COLO829 (cell line): Measurements from ENCODE around the gene SHISAL2A.

Experiments used
- DNase-seq: peaks from one replicate; pipeline ENCODE4 v3.0.0; 2012; ENCODE audit warnings: low spot score

Gene SHISAL2A

DNA sequence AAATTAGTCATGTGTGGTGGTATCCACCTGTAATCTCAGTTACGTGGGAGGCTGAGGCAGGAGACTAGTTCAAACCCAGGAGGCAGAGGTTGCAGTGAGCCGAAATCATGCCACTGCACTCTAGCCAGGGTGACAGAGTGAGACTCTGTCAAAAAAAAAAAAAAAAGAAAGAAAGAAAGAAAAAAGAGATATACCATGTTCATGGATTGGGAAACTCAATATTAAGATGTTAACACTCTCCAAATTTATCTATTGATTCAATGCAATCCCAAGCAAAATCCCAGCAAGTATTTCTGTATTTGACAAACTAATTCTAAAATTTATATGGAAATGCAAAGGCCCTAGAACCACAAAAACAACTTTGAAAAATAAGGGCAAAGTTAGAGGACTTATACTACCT is 11.0 kb upstream of the SHISAL2A start:
- DNase-seq, result no peak

DNA sequence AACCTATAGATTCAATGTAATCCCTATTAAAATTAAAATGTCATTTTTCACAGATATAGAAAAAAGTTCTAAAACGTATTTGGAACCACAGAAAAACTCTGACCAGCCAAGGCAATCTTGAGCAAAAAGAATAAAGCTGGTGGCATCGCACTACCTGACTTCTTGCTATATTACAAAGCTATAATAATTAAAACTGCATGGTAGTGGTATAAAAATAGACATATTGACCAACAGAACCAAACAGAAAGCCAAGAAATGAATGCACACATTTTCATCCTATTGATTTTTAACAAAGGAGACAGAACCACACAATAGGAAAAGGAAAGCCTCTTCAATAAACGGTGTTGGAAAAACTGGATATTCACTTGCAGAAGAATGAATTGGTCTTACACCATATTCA is 9.2 kb upstream of the SHISAL2A start:
- no peak for DNase-seq

DNA sequence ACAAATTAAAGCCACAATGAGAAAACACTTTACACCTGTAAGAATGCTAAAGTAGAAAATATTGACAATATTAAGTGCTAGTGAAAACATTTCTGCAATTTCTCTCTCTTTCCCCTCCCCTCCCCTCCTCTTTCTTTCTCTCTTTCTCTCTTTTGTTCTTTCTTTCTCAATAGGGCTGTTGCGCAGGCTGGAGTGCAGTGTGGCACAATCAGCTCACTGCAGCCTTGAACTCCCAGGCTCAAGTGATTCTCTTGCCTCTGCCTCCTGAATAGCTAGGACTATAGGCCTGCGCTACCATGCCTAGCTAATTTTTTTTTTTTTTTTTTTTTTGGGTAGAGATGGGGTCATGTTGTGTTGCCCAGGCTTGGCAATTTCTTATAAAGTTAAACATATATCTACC is 5.9 kb upstream of the SHISAL2A start:
- DNase-seq, result no peak

DNA sequence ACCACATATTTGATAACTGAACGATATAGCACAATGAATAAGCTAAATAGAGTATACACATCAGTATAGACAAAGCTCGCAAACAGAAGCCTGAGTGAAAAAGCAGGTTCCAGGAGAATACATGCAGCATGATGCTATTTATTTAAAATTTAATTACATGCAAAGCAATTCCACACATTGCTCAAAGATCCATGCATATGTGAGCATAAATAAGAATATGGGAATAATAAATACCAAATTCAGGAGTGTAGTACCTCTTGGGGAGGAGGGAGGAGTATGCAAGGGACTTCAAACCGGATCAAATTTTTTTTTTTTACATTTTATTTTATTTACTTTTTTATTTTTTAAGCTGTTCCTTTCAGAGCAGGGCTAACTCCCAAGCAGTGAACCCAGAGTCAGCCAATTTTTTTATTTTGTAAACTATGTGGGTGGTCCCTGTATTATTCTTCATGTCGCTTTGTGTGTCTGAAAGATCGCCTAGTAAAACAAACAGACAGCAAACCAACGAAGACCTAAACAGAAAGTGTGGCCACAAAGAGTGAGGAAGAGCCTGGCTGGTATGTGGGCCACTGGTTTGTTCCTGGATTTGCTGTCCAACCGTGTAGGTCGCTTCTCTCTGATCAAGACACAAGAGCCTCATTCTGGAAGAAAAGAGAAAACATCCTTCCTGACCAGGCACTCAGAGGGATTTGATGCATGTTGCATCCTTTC is 4.2 kb upstream of the SHISAL2A start:
- DNase-seq, result no peak

DNA sequence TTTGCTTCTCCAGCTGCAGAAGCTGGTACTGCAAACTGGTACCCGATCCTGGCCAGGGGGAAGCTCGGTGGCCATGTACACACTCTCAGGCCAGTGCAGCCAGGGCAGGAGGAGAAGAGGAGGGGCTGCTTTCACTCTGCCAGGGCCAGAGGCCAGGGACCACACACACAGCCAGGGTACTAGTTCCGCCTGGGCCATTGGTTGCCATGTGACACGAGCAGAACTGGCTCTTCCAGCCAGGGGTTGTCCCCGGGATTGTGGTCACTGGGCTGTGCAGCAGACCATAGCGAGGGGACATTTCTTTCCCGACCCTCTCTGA is 3.7 kb upstream of the SHISAL2A start:
- no peak for DNase-seq

DNA sequence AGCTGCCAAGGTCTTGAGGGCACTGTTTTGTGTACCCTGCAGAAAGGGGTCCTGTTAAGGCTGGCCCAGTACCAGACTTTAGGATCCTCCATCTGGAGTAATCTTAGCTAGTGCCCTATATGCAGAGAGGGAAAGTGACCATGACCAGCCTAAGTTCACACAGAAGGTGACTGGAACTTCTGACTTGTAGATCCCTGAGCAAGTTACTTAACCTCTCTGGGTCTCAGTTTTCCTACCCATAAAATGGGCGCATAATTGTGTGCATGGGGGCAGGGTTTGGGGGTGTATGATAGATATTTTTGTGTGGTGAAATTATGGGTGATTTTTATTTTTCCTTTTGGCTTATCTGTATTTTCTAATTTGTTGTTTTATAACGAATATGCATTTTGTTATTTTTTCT is 3.3 kb upstream of the SHISAL2A start:
- no peak for DNase-seq

DNA sequence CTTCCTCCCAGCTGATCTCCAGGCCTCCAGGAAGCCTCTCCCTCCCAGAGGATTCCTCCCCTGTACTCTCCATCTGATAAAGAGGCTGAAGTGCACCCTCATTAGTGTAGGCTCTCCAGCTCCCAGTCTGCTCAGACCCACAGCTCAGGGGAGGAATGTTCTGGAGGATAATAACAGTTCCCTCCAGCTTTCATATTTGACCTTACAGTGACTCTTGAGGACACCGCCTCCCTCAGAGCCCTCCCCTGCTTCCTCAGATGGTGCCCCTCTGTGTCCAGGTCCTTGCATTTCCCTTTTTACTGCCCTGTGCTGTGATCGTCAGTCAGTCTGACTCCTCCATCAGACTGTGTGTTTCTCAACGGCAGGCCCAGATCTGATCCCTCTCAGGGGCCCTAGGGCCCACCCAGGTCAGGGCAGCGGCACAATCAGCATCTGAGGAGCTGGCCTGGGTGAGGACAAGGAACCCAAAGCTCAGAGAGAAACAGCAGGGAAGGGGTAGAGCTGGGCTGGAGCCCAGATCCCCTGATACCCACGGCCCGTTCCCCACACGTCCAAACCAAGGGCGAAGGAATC is 1.1 kb upstream of the SHISAL2A start:
- DNase-seq, result no peak

DNA sequence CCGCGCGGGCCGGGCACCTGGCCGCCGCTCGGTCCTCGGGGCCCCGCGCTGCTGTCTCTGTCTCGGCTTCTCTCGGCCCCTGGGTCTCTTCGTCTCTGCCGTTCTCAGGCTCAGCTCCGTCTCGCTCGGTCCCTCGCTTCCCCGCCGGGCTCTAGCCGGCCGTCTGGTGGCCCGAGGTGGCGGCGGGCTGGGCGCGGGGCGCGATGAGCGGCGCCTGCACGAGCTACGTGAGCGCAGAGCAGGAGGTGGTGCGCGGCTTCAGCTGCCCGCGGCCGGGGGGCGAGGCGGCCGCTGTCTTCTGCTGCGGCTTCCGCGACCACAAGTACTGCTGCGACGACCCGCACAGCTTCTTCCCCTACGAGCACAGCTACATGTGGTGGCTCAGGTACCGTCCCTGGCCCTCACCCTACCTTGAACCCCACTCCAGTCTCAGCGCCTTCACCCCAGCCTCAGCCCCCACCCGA is 355 bp downstream of the SHISAL2A start:
- no peak for DNase-seq

DNA sequence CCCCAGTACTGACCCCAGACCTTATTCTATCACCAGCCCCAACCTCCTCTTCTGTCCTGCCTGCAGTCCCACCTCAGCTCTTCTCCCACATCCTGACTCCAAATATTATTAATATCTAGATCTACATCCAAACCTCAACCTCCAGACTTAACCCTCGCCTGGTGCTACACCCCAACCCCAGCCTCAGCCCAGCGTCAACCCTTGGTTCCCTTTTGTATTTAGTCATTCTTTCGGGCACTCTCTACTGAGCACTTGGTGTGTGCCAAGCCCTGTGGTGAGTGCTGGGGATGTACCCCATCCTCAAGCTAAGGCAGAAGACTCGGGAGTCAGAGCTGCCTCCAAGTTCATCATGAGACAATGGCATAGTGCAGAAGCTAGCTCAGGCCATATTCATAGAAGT is 1.1 kb downstream of the SHISAL2A start:
- no peak for DNase-seq

DNA sequence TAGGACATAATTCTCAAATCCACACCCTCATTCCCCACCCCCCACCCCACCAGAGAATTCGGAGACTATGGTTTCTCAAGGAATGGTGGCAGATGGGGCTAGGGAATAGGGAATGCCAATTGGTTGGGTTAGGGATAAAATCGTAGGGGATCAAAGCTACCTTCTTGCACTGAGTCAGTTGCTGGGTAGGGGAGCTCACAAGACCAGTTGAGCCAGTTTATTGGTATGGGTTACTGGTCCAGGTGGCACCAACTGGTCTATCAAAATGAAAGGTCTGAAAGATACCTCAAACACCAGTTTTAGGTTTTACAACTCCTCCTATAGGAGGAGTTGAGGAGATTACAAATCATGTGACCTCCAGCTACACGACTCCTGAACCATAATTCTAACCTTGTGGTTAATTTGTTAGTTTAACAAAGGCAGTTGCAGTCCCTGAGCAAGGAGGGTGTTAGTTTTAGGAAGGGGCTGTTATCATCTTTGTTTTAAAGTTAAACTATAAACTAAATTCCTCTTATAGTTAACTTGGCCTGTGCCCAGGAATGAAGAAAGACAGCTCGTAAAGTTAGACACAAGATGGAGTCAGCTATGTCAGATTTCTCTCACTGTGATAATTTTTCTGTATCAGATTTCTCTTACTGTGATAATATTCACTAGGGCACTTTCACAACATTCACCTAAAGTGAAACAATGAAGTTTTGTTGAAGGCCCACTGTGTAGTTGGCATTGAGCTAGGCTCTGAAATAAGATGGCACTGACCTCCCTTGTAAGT is 2.5 kb downstream of the SHISAL2A start:
- no peak for DNase-seq

DNA sequence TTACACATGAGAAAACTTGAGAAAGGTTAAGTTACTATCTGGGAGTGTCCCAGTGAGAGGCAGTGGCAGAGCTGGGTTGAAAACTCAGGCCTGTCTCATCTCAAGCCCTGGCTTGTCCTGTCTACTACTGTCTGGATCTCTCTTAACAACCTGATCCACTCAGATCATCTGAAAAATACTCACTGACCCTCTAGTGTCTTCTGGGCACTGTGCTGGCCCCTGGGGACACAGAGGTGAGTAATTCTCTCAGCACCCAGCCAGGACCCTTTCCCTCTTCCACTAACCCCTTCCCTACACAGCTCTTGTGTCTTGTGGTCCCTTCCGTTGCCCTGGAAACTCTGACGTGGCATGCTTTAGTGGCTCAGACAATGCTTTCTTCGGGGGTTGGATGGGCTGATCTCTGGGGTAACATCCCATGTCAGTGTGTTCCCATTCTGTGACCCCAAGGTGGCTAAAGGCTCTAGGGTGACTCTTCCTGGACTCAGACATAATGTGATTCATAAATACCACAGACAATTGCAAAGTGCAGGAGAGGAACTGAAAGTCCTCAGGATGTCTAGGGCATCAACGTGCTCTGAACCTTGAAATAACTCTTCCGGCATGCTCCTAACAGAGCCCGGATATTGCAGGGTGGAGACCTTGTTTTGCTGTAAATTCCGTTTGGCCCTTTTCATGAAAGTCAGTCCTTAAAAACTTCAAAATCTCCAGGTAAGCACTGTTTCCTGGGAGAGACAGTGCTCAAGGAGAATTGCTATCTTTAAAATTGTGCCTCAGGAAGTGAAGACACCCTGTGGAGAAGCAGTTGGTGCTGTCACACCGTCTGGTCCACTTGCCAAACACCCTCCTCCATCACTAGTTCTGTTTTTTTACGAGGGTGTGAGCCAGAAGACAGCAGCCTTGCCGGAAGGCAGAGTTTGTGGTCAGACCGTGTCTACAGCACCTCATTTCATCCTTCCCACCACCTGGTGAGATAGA is 4.0 kb downstream of the SHISAL2A start:
- no peak for DNase-seq

DNA sequence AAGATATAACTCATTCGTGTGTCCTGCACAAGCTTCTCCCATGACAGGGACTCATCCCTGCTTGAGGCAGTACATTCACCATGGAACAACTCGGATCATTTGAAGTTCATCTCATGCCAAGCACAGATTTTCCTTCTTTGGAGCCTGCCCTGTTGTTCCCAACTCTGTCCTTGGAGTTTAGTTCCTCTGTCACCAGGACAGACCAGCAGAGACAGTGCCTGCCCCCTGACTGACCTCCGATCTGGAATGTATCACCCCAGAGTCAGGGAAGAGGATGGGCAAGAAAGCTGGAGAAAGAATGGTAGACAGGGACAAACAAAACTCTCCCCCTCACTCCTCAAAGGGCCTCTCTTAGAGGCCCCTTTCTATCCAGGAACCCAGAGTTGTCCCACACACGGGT is 5.0 kb downstream of the SHISAL2A start:
- DNase-seq, result no peak

DNA sequence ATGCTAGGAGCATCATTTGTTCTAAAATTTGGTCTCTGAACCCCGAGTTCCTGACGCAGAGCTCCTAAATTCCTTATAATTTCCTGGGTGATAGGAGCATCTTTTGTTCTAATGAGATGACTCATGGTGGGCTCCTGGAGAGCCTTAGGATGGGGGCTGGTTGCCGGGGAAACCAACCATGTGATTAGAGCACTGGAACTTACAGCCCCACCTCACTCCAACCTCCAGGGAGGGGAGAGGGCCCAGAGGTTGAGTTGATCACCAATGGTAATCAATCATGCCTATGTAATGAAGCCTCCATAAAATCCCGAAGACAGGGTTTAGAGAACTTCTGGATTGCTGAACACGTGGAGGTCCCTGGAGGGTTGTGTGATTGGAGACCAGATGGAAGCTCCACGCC is 7.7 kb downstream of the SHISAL2A start:
- DNase-seq, result no peak

DNA sequence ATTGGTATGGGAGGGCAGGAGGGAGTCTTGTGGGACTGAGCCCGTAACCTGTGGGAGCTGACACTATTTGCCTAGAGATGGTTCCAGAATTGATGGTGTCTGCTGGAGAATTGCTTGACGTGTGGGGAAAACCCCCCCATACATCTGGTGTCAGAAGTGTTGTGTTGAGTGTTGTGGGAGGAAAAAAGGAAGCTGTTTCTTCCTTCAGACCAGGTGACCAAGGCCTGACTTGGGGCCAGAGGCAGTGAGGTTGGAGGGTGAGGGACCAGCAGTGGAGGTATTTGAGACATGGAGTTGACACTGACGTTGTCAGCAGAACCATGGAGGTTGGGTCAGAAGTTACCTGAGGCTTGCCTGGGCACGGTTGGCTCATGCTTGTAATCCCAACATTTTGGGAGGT is 8.3 kb downstream of the SHISAL2A start:
- no peak for DNase-seq

DNA sequence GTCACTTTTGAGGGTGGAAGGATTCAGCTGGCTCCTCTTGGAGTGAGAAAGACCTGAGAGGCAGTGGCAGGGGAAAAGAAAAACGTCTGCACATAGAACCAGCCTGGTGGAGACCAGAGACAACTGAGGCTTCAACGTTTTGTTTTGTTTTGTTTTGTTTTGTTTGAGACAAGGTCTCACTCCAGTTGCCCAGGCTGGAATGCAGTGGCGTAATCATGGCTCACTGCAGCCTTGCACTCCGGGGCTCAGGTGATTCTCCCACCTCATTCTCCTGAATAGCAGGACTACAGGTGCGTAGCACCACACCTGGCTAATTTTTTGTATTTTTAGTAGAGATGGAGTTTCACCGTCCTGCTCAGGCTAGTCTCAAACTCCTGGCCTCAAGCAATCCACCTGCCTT is 12.3 kb downstream of the SHISAL2A start:
- DNase-seq, result no peak

DNA sequence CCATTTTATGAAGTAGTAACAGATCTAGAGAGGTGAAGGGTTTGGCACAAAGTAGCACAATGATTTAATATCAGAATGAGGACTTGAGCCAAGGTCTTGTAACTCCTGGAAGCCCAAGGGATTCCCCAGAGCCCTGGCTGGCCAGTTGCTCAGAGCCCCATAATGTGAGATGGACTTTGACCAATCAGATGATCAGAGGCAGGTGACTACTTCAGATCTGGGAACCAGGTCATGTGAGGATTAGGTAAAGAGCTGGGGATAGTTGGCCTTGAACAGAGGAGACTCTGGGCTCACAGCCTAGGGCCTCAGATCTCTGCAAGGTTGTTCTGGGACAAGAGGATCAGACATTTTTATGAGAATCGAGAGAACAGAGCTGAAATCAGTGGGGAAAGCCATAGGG is 18.9 kb downstream of the SHISAL2A start:
- no peak for DNase-seq

DNA sequence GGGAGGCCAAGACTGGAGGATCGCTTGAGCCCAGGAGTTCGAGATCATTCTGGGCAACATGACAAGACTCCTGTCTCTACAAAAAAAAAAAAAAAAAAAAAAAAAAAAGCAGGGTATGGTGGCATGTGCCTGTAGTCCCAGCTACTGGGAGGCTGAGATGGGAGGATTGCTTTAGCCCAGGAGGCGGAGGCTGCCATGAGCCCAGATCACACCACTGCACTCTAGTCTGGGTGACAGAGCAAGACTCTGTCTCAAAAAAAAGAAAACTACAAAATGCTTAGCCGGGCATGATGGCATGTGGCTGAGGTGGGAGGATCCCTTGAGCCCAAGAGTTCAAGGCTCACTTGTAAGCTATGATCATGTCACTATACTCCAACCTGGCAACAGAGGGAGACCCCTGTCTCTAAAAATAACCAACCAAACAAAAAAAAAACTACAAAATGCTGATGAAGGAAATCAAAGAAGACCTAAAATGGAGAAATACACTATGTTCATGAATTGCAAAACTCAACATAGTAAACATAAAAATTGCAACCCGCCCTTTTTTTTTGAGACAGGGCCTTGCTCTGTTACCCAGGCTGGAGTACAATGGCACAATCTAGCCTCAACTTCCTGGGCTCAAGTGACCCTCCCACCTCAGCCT is 20.4 kb downstream of the SHISAL2A start:
- DNase-seq, result no peak

DNA sequence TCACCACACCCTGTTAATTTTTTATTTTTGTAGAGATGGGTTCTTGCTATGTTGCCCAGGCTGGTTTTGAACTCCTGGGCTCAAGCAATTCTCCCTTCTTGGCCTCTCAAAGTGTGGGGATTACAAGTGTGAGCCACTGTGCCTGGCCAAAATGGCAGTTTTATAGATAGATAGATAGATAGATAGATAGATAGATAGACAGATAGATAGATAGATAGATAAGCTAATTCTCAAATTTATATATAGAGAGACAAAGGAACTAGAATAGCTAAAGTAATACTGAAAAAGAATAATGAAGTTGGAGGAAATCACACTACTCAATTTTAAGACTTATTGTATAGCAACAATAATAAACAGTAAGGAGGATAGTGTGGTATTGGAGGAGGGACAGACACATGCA is 21.1 kb downstream of the SHISAL2A start:
- no peak for DNase-seq

DNA sequence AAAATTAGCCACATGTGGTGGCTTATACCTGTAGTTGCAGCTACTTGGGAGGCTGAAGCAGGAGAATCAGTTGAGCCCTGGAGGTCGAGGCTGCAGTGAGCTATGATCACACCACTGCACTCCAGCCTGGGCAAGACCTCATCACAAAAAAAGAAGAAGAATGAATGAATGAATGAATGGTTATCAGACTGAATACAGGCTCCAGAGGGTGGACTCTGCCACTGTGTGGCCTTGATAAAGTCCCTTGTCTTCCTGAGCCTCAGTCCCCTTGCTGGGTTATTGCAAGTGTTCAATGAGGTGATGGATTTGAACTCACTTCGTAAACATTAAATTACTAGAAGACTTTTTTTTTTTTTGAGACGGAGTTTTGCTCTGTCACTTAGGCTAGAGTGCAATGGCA is 24.7 kb downstream of the SHISAL2A start:
- DNase-seq, result no peak

DNA sequence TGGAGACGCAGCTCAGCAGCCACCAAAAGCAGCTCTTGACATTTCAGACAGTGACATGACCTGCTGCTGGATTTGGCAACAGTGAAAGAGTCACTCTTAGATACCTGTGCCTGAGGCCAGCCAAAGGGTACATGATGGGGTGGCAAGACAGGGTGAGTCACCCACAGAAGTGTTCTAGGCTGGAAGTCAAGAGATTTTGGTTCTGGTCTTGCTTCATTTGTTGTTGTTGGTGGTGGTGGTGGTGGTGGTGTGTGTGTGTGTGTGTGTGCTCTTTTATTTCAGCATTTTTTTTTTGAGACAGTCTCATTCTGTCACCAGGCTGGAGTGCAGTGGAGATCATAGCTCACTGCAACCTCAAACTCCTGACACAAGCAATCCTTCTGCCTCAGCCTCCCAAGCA is 25.8 kb downstream of the SHISAL2A start:
- no peak for DNase-seq

DNA sequence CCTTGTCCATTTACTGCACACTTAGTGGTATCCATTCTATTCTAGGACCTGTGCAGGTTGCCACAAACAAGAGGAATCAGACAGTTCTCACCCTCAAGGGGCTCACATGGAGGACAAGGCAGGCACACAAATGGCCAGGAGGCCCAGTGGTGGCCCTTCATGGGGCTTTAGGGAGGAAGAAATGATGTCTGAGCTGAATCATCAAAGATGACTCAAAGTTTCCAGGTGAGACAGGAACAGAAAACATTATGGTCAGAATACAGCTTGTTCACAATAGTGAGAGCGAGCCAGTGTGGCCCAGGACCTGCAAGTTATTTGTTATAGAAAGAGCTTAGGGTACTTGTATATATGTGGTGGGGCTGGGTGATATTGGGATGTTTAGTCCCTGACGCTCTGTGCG is 26.4 kb downstream of the SHISAL2A start:
- no peak for DNase-seq
